Measurements from ENCODE around the gene TBC1D4.

The TBC1D4 gene

GRCh38 chr13:75416327-75417011 is 65.5 kb downstream of the TBC1D4 start:
- no peak for DNase-seq (ENCODE audit: low spot score)

- no peak for DNase-seq (ENCODE audit: low spot score)
Measured at GRCh38 chr13:75415694-75416093, 66.3 kb downstream of the TBC1D4 start.

- DNase-seq (ENCODE audit: low spot score): no peak
Measured at GRCh38 chr13:75415171-75415570, 66.8 kb downstream of the TBC1D4 start.

- DNase-seq (ENCODE audit: low spot score): no peak
Measured at GRCh38 chr13:75414036-75414827, 67.7 kb downstream of the TBC1D4 start.

- DNase-seq (ENCODE audit: low spot score): no peak
Measured at GRCh38 chr13:75411924-75412537, 69.9 kb downstream of the TBC1D4 start.

GRCh38 chr13:75410207-75410606 is 71.8 kb downstream of the TBC1D4 start:
- DNase-seq (ENCODE audit: low spot score): no peak

- DNase-seq (ENCODE audit: low spot score): no peak
Measured at GRCh38 chr13:75407998-75408397, 74.0 kb downstream of the TBC1D4 start.

GRCh38 chr13:75407473-75407872 is 74.5 kb downstream of the TBC1D4 start:
- DNase-seq (ENCODE audit: low spot score): no peak

GRCh38 chr13:75405976-75406703 is 75.8 kb downstream of the TBC1D4 start:
- no peak for DNase-seq (ENCODE audit: low spot score)

- DNase-seq (ENCODE audit: low spot score): no peak
Measured at GRCh38 chr13:75404726-75405125, 77.2 kb downstream of the TBC1D4 start.

- DNase-seq (ENCODE audit: low spot score): no peak
Measured at GRCh38 chr13:75402787-75403186, 79.2 kb downstream of the TBC1D4 start.

GRCh38 chr13:75400775-75401174 is 81.2 kb downstream of the TBC1D4 start:
- no peak for DNase-seq (ENCODE audit: low spot score)

GRCh38 chr13:75399879-75400217 is 82.1 kb downstream of the TBC1D4 start:
- no peak for DNase-seq (ENCODE audit: low spot score)

GRCh38 chr13:75399168-75399878 is 82.6 kb downstream of the TBC1D4 start:
- DNase-seq (ENCODE audit: low spot score): no peak

GRCh38 chr13:75398072-75398471 is 83.9 kb downstream of the TBC1D4 start:
- DNase-seq (ENCODE audit: low spot score): no peak

GRCh38 chr13:75395901-75396300 is 86.1 kb downstream of the TBC1D4 start:
- no peak for DNase-seq (ENCODE audit: low spot score)

- DNase-seq (ENCODE audit: low spot score): no peak
Measured at GRCh38 chr13:75395066-75395465, 86.9 kb downstream of the TBC1D4 start.

- DNase-seq (ENCODE audit: low spot score): no peak
Measured at GRCh38 chr13:75393839-75394520, 88.0 kb downstream of the TBC1D4 start.

GRCh38 chr13:75391432-75392100 is 90.4 kb downstream of the TBC1D4 start:
- DNase-seq (ENCODE audit: low spot score): no peak

- no peak for DNase-seq (ENCODE audit: low spot score)
Measured at GRCh38 chr13:75390229-75390628, 91.7 kb downstream of the TBC1D4 start.

- no peak for DNase-seq (ENCODE audit: low spot score)
Measured at GRCh38 chr13:75385708-75386083, 96.3 kb downstream of the TBC1D4 start.

All from CD4-positive, alpha-beta T cell treated with Interleukin-15 for 4 hours (primary cell).